ENCODE data around the gene SLX1B.
"Not testable (repeated sequence)": the region's sequence is repeated elsewhere in the genome, so short reads cannot be mapped to it uniquely, and the experiment has no call there.

Gene SLX1B

GRCh38 chr16:29454269-29454668 is at the start of gene SLX1B, which contains the start of gene BOLA2:
SLX1B (plus strand) TSS chr16:29454533.
BOLA2 (minus strand) TSS chr16:29454351; CDS start chr16:29454253, 98 bp downstream.
- not testable (repeated sequence) for DNase-seq

GRCh38 chr16:29405249-29405648 is 49.1 kb upstream of the SLX1B start:
- not testable (repeated sequence) for DNase-seq

GRCh38 chr16:29423587-29423986 is 30.7 kb upstream of the SLX1B start:
- DNase-seq, result not testable (repeated sequence)

GRCh38 chr16:29425390-29425789 is 28.9 kb upstream of the SLX1B start:
- DNase-seq, result not testable (repeated sequence)

- not testable (repeated sequence) for DNase-seq
Measured at GRCh38 chr16:29453754-29454153, 579 bp upstream of the SLX1B start.

GRCh38 chr16:29454828-29455227 is 495 bp downstream of the SLX1B start:
- not testable (repeated sequence) for DNase-seq

- not testable (repeated sequence) for DNase-seq
Measured at GRCh38 chr16:29457660-29458059, 3.3 kb downstream of the SLX1B start.

GRCh38 chr16:29459706-29460646 is 5.6 kb downstream of the SLX1B start, which contains the start of gene SULT1A4:
SULT1A4 (plus strand) TSS chr16:29459913; CDS start chr16:29461386, 1,473 bp downstream.
- DNase-seq, result not testable (repeated sequence)

- DNase-seq, result not testable (repeated sequence)
Measured at GRCh38 chr16:29460647-29461030, 6.3 kb downstream of the SLX1B start.

GRCh38 chr16:29465985-29466824 is 11.9 kb downstream of the SLX1B start:
- DNase-seq, result not testable (repeated sequence)

- not testable (repeated sequence) for DNase-seq
Measured at GRCh38 chr16:29466904-29467303, 12.6 kb downstream of the SLX1B start.

- not testable (repeated sequence) for DNase-seq
Measured at GRCh38 chr16:29467654-29468366, 13.5 kb downstream of the SLX1B start.

- not testable (repeated sequence) for DNase-seq
Measured at GRCh38 chr16:29469660-29470059, 15.3 kb downstream of the SLX1B start.

- DNase-seq, result not testable (repeated sequence)
Measured at GRCh38 chr16:29472065-29472464, 17.7 kb downstream of the SLX1B start.

GRCh38 chr16:29482276-29482675 is 27.9 kb downstream of the SLX1B start:
- not testable (repeated sequence) for DNase-seq

GRCh38 chr16:29506308-29506707 is 52.0 kb downstream of the SLX1B start, which contains the start of gene NPIPB12:
NPIPB12 (minus strand) TSS chr16:29506408.
- not testable (repeated sequence) for DNase-seq
